Caco-2 (cell line): ENCODE data around the gene TIFAB. TPM values are rescaled to one million over a fixed set of nuclear protein-coding genes. Genes with fewer than 3 reads are reported as not detected.

Experiments
- BruUV-seq: library from RNA; stranded (reverse); fragments of 400-500 nt; replicated peaks from 2 replicates; lab custom pipeline; 2021; lab: Mats Ljungman, UMichigan
- CTCF ChIA-PET: fragments of 300-600 bp; sonication (Branson Sonifier 250); formaldehyde crosslinking; loops from one replicate; lab custom pipeline; 2022; ENCODE audit warnings: antibody characterized with exemption; lab: Charles Lee
- POLR2A ChIA-PET: fragments of 300-600 bp; sonication (Branson Sonifier 250); formaldehyde crosslinking; loops from one replicate; lab custom pipeline; 2022; ENCODE audit warnings: antibody characterized with exemption; lab: Charles Lee
- DNase-seq, 2 experiments: peaks; one replicate each; pipeline versions ENCODE4 v3.0.0 to v3.0.0-alpha.2; 2020 to 2022
- H3K27me3 ChIP-seq: replicated peaks from 2 replicates; pipeline ENCODE4 v1.6.0; 2011; ENCODE audit warnings: low read length; ENCODE audit not compliant: control insufficient read depth, insufficient read depth
- H3K36me3 ChIP-seq: 2 replicates; pipeline ENCODE4 v1.5.1; 2011; ENCODE audit warnings: low read length; ENCODE audit not compliant: control insufficient read depth, insufficient read depth
- H3K4me1 ChIP-seq: fragments of 250-450 bp; sonication (Bioruptor Pico); 2 replicates; pipeline ENCODE4 v1.5.1; 2020; ENCODE audit warnings: mild to moderate bottlenecking
- H3K4me3 ChIP-seq: 2 replicates; pipeline ENCODE4 v1.5.1; 2011; ENCODE audit warnings: low read depth, mild to moderate bottlenecking, control low read depth, low read length
- H3K9me3 ChIP-seq: fragments of 250-450 bp; sonication (Bioruptor Pico); 2 replicates; pipeline ENCODE4 v1.5.1; 2020; ENCODE audit warnings: mild to moderate bottlenecking, moderate library complexity
- H3K27ac Mint-ChIP-seq: one replicate; pipeline ENCODE4 v1.8.0; 2022; ENCODE audit warnings: mixed read lengths; ENCODE audit not compliant: unreplicated experiment
- H3K27me3 Mint-ChIP-seq: one replicate; pipeline ENCODE4 v1.8.0; 2022; ENCODE audit warnings: mixed read lengths; ENCODE audit not compliant: insufficient read depth, unreplicated experiment
- H3K36me3 Mint-ChIP-seq: one replicate; pipeline ENCODE4 v1.8.0; 2022; ENCODE audit warnings: mild to moderate bottlenecking, mixed read lengths; ENCODE audit not compliant: insufficient read depth, unreplicated experiment
- H3K4me1 Mint-ChIP-seq: one replicate; pipeline ENCODE4 v1.8.0; 2022; ENCODE audit warnings: low read depth, mixed read lengths; ENCODE audit not compliant: unreplicated experiment
- H3K4me3 Mint-ChIP-seq: one replicate; pipeline ENCODE4 v1.8.0; 2022; ENCODE audit warnings: mild to moderate bottlenecking, moderate library complexity, mixed read lengths; ENCODE audit not compliant: unreplicated experiment
- H3K9me3 Mint-ChIP-seq: one replicate; pipeline ENCODE4 v1.8.0; 2022; ENCODE audit warnings: mixed read lengths; ENCODE audit not compliant: unreplicated experiment
- intact Hi-C: fragments of 100-400 bp; cut with micrococcal nuclease; formaldehyde crosslinking; loops from one replicate; pipeline ENCODE4 v1.10.0; 2022; ENCODE audit not compliant: unreplicated experiment
- total RNA-seq: library from RNA; stranded (reverse); gene quantifications from 2 replicates; pipeline ENCODE4 v1.2.3, GENCODE V29; 2022
- TF ChIP-seq, protein P1 (sequence below), 2 experiments: fragments of 200-600 bp in 1 of 2; IDR thresholded peaks; 1 replicate in 1 of 2; 2 replicates in 1 of 2; pipeline versions ENCODE4 v1.5.1 to v1.8.0; 2011 to 2022; ENCODE audit warnings: antibody characterized with exemption in 1 of 2, control low read depth in 1 of 2, inconsistent platforms in 1 of 2, low read depth in 1 of 2, low read length in 1 of 2, mild to moderate bottlenecking in 1 of 2, moderate library complexity in 1 of 2; ENCODE audit not compliant: insufficient read depth in 1 of 2, severe bottlenecking in 1 of 2, unreplicated experiment in 1 of 2

Gene TIFAB
- total RNA-seq, 1 experiment from 2014 or later = not detected

DNA sequence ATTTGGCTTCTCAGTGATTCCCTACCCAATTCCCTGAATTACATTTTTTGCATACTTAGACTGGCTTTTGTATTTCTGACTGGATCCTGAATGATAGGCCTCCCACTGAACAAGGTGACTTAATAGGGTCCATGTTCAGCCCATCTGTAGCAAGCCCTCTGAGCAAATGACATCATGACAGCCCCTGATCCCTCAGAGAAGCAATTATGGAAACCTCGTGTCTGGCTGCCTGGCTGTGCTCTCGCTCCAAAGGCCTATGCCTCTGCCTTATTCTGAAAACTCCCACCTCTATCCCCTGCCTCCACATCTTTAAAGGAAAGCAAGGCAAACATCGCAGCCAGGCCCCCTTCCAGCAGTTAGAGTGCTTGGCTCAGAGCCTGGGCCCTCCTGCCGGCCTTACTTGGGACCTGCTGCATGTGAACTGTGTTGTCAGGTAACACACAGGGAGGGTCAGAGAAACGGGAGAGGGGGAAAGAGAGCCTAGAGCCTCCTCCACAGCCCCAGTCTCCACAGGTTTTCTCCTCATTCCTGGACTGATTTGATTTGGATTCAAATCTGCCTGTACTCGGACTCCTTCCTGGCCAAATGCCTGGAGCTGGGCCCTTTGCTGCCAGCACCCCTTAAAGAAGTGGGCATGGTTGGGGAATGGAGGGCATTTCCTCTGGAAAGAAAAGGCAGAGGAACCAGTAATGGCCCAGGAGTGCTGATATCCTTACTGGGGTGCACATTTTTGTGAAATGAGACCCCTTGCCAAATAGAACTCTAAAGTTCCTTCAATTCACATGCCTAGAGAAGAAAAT lies 8.8 kb downstream of the TIFAB start:
- no peak for DNase-seq

DNA sequence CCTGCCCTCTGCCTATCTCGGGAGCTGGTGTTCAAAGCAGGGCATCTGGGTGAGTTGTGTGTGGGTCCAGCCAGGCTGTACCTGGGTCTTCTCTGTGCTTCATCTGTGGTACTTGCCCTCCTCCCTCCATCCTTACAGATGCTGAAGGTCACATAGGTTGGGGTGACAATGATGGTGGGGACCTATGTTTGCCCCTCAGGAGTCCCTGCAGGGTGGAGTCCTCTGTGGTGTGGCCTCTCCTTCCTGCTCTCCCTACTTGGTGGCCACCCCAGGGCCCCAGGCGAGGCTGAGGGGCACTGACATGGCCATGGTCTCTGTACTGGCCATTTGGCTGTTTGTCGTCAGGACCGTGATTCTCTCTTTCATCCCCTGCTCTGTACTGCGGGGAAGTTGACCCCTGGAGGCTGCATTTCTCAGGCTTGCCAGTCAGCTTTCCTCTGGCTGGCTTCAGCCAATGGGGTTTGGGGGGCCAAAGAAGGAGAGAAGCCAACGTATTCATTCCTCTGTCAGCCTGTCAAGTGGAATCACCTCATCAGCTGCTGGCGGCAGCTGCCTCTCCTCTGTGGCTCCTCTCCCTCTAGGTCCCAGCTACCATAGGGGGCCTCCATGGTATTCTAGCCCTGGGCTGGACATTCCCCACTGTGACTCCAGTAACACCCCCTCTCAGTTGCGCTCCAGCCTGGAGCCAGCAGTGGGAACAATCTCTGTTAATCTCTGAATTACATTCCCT lies 9.6 kb downstream of the TIFAB start:
- H3K27me3 ChIP-seq = no peaks in the 10 kb centered on the region
- peaks cover 4% of the 10 kb centered on the region; the same call in 1 of the 2 replicates for H3K4me1 ChIP-seq
- CTCF ChIA-PET = no interaction called here
- DNase-seq = no peak
- Mint-ChIP-seq H3K36me3 (no peaks in the 10 kb centered on the region), H3K4me1 (no peaks in the 10 kb centered on the region), H3K27me3 (no peaks in the 10 kb centered on the region), H3K9me3 (no peaks in the 10 kb centered on the region), H3K4me3 (no peak overlapping the region), H3K27ac (no peak overlapping the region)
- no peaks in the 10 kb centered on the region for H3K36me3 ChIP-seq
- BruUV-seq = no TSS peak
- H3K9me3 ChIP-seq = no peaks in the 10 kb centered on the region
- TF ChIP-seq, protein P1, sequence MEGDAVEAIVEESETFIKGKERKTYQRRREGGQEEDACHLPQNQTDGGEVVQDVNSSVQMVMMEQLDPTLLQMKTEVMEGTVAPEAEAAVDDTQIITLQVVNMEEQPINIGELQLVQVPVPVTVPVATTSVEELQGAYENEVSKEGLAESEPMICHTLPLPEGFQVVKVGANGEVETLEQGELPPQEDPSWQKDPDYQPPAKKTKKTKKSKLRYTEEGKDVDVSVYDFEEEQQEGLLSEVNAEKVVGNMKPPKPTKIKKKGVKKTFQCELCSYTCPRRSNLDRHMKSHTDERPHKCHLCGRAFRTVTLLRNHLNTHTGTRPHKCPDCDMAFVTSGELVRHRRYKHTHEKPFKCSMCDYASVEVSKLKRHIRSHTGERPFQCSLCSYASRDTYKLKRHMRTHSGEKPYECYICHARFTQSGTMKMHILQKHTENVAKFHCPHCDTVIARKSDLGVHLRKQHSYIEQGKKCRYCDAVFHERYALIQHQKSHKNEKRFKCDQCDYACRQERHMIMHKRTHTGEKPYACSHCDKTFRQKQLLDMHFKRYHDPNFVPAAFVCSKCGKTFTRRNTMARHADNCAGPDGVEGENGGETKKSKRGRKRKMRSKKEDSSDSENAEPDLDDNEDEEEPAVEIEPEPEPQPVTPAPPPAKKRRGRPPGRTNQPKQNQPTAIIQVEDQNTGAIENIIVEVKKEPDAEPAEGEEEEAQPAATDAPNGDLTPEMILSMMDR (IDR thresholded peaks at IDR 0.05; ENCODE audit: insufficient read depth in 1 of 2, low read depth in 1 of 2, low read length in 1 of 2, severe bottlenecking in 1 of 2, unreplicated experiment in 1 of 2) = no peak
- POLR2A ChIA-PET = no interaction called here
- H3K4me3 ChIP-seq = no peak overlapping the region
- intact Hi-C loops = no loop called here

More for the DNA sequence above, 8.8 kb downstream of the TIFAB start:
- Histone ChIP-seq H3K36me3 (no peaks in the 10 kb centered on the region), H3K27me3 (no peaks in the 10 kb centered on the region), H3K9me3 (no peaks in the 10 kb centered on the region), H3K4me1 (no peaks in the 10 kb centered on the region), H3K4me3 (no peak overlapping the region)
- intact Hi-C loops = no loop called here
- TF ChIP-seq, protein P1 (IDR thresholded peaks at IDR 0.05; ENCODE audit: insufficient read depth in 1 of 2, low read depth in 1 of 2, low read length in 1 of 2, severe bottlenecking in 1 of 2, unreplicated experiment in 1 of 2) = no peak
- Mint-ChIP-seq H3K9me3 (no peaks in the 10 kb centered on the region), H3K27me3 (no peaks in the 10 kb centered on the region), H3K36me3 (no peaks in the 10 kb centered on the region), H3K4me3 (no peak overlapping the region), H3K27ac (no peak overlapping the region), H3K4me1 (no peaks in the 10 kb centered on the region)
- POLR2A ChIA-PET = no interaction called here
- no TSS peak for BruUV-seq
- CTCF ChIA-PET = no interaction called here

DNA sequence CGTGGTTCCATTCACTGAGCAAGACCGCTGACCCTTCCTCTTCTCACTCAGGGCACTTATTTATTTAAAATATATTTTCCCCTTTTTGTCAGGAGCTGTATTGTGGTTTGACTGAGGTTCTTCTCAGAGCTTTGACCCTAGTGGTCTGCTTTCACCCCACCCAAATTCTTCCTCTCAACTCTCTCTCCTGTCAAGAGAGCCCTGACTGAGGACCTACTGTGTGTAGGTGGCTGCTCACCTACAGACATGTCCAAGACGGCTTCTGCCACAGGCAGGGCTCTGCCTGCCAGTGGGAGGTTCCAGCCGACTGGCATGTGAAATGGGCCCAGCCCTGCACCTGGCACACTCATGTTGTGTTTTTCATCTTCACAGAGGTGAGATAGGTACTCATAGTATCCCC lies 10.2 kb downstream of the TIFAB start:
- no peaks in the 10 kb centered on the region for H3K36me3 Mint-ChIP-seq
- CTCF ChIA-PET = no interaction called here
- no peaks in the 10 kb centered on the region for H3K4me1 Mint-ChIP-seq

More for the DNA sequence above, 10.2 kb downstream of the TIFAB start:
- Histone ChIP-seq H3K9me3 (no peaks in the 10 kb centered on the region), H3K27me3 (no peaks in the 10 kb centered on the region), H3K36me3 (no peaks in the 10 kb centered on the region), H3K4me1 (peaks cover 8% of the 10 kb centered on the region; the same call in 1 of the 2 replicates), H3K4me3 (no peak overlapping the region)
- H3K9me3 Mint-ChIP-seq = no peaks in the 10 kb centered on the region
- intact Hi-C loops = no loop called here
- TF ChIP-seq, protein P1 (IDR thresholded peaks at IDR 0.05; ENCODE audit: insufficient read depth in 1 of 2, low read depth in 1 of 2, low read length in 1 of 2, severe bottlenecking in 1 of 2, unreplicated experiment in 1 of 2) = no peak
- no peak for DNase-seq
- H3K27ac Mint-ChIP-seq = no peak overlapping the region
- no peaks in the 10 kb centered on the region for H3K27me3 Mint-ChIP-seq
- H3K4me3 Mint-ChIP-seq = no peak overlapping the region
- no TSS peak for BruUV-seq
- POLR2A ChIA-PET = no interaction called here
